ENCODE data around the gene FAM107B. TPM values are rescaled to one million over a fixed set of nuclear protein-coding genes. Genes with fewer than 3 reads are reported as not detected.

FAM107B gene
- total and polyA plus RNA-seq, 4 donors: 24.9 to 58.1 (median 30.9) TPM

GRCh38 chr10:14557567-14557966, 217.1 kb downstream of the FAM107B start:
- Histone ChIP-seq H3K4me3 (ENCODE audit: low read depth in 1 of 3, low read length in 3 of 3) (no peak overlapping the region), H3K9ac (ENCODE audit: low read depth in 1 of 2, low read length in 2 of 2) (no peak overlapping the region), H3K27ac (ENCODE audit: low read depth in 1 of 2, low read length in 2 of 2) (peak overlapping the region; percentile 52 to 70), H3K27me3 (ENCODE audit: control insufficient read depth in 4 of 4, insufficient read depth in 4 of 4, low read length in 3 of 4) (no peaks in the 10 kb centered on the region), H3K36me3 (ENCODE audit: control insufficient read depth in 4 of 4, insufficient read depth in 3 of 4, low read depth in 1 of 4, low read length in 3 of 4) (no peaks in the 10 kb centered on the region), H3K4me1 (ENCODE audit: control insufficient read depth in 4 of 4, insufficient read depth in 4 of 4, low read length in 3 of 4) (peaks cover 15 to 62% (median 33%) of the 10 kb centered on the region in 4 donors), H3K9me3 (ENCODE audit: control insufficient read depth in 4 of 4, low read length in 3 of 4) (no peaks in the 10 kb centered on the region)
- DNase-seq (ENCODE audit: low spot score): no peak
- TF ChIP-seq NR2F2 (IDR thresholded peaks at IDR 0.05) (no peak), GABPA (IDR thresholded peaks at IDR 0.05 in 1 of 2, conservative IDR thresholded peaks at IDR 0.05 in 1 of 2) (no peak), ZBTB33 (IDR thresholded peaks at IDR 0.05) (no peak), TAF1 (conservative IDR thresholded peaks at IDR 0.05) (no peak), SP1 (IDR thresholded peaks at IDR 0.05) (no peak), FOXA1 (IDR thresholded peaks at IDR 0.05) (no peak), JUND (IDR thresholded peaks at IDR 0.05) (no peak), HNF4G (IDR thresholded peaks at IDR 0.05) (no peak), EGR1 (IDR thresholded peaks at IDR 0.05; ENCODE audit: low read depth in 2 of 2) (no peak), RAD21 (IDR thresholded peaks at IDR 0.05) (no peak), CTCF (IDR thresholded peaks at IDR 0.05; ENCODE audit: low read depth, low read length, missing input control) (no peak)
- WGBS: 95% methylated on average over 5 of the region's 5 CpGs

GRCh38 chr10:14556285-14556956, 218.3 kb downstream of the FAM107B start:
- Histone ChIP-seq H3K27me3 (ENCODE audit: control insufficient read depth in 4 of 4, insufficient read depth in 4 of 4, low read length in 3 of 4) (no peaks in the 10 kb centered on the region), H3K4me3 (ENCODE audit: low read depth in 1 of 3, low read length in 3 of 3) (no peak overlapping the region), H3K9me3 (ENCODE audit: control insufficient read depth in 4 of 4, low read length in 3 of 4) (no peaks in the 10 kb centered on the region), H3K4me1 (ENCODE audit: control insufficient read depth in 4 of 4, insufficient read depth in 4 of 4, low read length in 3 of 4) (peaks cover 10 to 53% (median 28%) of the 10 kb centered on the region in 4 donors), H3K27ac (ENCODE audit: low read depth in 1 of 2, low read length in 2 of 2) (peak overlapping the region; percentile 45 to 70), H3K9ac (ENCODE audit: low read depth in 1 of 2, low read length in 2 of 2) (no peak overlapping the region), H3K36me3 (ENCODE audit: control insufficient read depth in 4 of 4, insufficient read depth in 3 of 4, low read depth in 1 of 4, low read length in 3 of 4) (no peaks in the 10 kb centered on the region)
- 38% methylated on average over 12 of the region's 12 CpGs for WGBS
- no peak for DNase-seq (ENCODE audit: low spot score)
- peak in 1 of 2 donors; percentile 60 for TF ChIP-seq RXRA (IDR thresholded peaks at IDR 0.05)
- TF ChIP-seq HNF4A (conservative IDR thresholded peaks at IDR 0.05): peak; percentile 45 to 62
- peak; percentile 27 for TF ChIP-seq CTCF (IDR thresholded peaks at IDR 0.05; ENCODE audit: low read depth, low read length, missing input control)
- no peak for TF ChIP-seq TAF1 (conservative IDR thresholded peaks at IDR 0.05)
- TF ChIP-seq FOXA2 (IDR thresholded peaks at IDR 0.05): no peak
- TF ChIP-seq YY1 (IDR thresholded peaks at IDR 0.05): no peak
- no peak for TF ChIP-seq GABPA (IDR thresholded peaks at IDR 0.05 in 1 of 2, conservative IDR thresholded peaks at IDR 0.05 in 1 of 2)
- no peak for TF ChIP-seq EGR1 (IDR thresholded peaks at IDR 0.05; ENCODE audit: low read depth in 2 of 2)
- TF ChIP-seq JUND (IDR thresholded peaks at IDR 0.05): no peak
- TF ChIP-seq REST (IDR thresholded peaks at IDR 0.05): no peak
- no peak for TF ChIP-seq MAX (IDR thresholded peaks at IDR 0.05)
- peak; percentile 56 for TF ChIP-seq HNF4G (IDR thresholded peaks at IDR 0.05)
- TF ChIP-seq RAD21 (IDR thresholded peaks at IDR 0.05): peak; percentile 48 to 57
- TF ChIP-seq SP1 (IDR thresholded peaks at IDR 0.05): peak; percentile 45
- no peak for TF ChIP-seq ATF3 (IDR thresholded peaks at IDR 0.05)
